ENCODE data around the gene USP33. TPM values are rescaled to one million over a fixed set of nuclear protein-coding genes. Genes with fewer than 3 reads are reported as not detected.
"Not testable (repeated sequence)": the region's sequence is repeated elsewhere in the genome, so short reads cannot be mapped to it uniquely, and the experiment has no call there.

The USP33 gene
- total RNA-seq, 1 donor from 2014 or later = 28.6 TPM

DNA sequence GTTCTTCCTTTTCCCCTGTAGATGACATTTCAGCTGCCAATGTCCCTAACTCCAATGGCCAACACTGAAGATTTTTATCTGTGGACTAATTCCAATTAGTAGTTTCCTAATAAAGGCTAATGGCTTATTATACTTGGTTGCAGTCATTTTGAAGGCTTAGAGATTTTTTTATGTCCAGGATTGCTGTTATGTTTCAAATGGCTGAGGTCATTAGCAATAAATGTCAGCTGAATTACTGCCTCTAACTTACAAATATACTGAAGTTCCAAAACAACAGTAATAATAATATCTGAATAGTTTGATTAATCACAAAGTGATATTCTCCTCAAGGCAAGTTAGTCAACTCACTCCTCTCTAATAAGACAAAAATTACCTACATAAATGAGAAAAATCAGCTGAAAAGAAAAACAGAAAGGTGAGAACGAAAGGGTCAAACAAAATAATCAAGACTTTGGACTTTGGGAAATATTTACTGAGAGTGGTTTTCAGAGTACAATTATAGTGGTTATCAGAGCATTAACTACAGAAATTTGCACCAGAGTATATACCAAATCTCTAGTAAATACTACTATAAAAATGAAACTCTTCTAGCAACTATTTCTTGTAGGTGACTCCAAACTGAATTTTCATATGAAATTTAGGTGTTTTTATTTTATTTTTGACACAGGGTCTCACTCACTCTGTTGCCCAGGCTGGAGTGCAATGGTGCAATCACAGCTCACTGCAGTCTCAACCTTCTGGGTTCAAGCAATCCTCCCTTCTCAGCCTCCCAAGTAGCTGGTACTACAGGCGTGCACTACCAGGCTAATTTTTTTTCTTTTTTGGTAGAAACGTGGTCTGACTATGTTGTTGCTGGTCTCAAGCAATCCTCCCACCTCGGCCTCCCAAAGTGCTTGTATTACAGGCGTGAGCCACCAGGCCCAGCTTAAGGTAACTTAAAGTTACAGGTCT is 80.7 kb downstream of the USP33 start:
- Histone ChIP-seq H3K27ac (no peak overlapping the region), H3K4me1 (peaks cover 0 to 15% of the 10 kb centered on the region in 2 donors), H3K9me3 (no peaks in the 10 kb centered on the region), H3K27me3 (no peaks in the 10 kb centered on the region), H3K36me3 (no peaks in the 10 kb centered on the region), H3K4me3 (no peak overlapping the region)
- DNase-seq (ENCODE audit: low spot score in 2 of 2) = no peak
- intact Hi-C loops (cut with DNase I) = no loop called here
- TF ChIP-seq, protein P1, sequence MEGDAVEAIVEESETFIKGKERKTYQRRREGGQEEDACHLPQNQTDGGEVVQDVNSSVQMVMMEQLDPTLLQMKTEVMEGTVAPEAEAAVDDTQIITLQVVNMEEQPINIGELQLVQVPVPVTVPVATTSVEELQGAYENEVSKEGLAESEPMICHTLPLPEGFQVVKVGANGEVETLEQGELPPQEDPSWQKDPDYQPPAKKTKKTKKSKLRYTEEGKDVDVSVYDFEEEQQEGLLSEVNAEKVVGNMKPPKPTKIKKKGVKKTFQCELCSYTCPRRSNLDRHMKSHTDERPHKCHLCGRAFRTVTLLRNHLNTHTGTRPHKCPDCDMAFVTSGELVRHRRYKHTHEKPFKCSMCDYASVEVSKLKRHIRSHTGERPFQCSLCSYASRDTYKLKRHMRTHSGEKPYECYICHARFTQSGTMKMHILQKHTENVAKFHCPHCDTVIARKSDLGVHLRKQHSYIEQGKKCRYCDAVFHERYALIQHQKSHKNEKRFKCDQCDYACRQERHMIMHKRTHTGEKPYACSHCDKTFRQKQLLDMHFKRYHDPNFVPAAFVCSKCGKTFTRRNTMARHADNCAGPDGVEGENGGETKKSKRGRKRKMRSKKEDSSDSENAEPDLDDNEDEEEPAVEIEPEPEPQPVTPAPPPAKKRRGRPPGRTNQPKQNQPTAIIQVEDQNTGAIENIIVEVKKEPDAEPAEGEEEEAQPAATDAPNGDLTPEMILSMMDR (IDR thresholded peaks at IDR 0.05) = no peak

DNA sequence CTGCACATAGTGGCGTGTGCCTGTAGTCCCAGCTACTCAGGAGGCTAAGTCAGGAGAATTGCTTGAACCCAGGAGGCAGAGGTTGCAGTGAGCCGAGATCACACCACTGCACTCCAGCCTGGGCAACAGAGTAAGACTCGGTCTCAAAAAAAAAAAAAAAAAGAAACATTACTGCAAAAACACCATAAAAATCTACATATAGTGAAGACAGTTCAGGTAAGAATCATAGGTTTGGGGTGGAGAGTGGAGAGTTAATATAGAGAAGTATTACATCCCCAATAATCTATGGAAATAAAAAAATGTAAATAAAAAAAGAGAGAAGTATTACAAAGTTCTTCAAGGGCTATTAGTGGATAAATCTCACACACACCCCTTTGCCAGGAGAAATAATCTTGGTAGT is 84.8 kb downstream of the USP33 start:
- H3K4me1 ChIP-seq; H3K36me3 ChIP-seq; H3K4me3 ChIP-seq; DNase-seq (ENCODE audit: low spot score in 2 of 2); H3K9me3 ChIP-seq; H3K27me3 ChIP-seq; intact Hi-C loops (cut with DNase I); H3K27ac ChIP-seq: not testable (repeated sequence)

DNA sequence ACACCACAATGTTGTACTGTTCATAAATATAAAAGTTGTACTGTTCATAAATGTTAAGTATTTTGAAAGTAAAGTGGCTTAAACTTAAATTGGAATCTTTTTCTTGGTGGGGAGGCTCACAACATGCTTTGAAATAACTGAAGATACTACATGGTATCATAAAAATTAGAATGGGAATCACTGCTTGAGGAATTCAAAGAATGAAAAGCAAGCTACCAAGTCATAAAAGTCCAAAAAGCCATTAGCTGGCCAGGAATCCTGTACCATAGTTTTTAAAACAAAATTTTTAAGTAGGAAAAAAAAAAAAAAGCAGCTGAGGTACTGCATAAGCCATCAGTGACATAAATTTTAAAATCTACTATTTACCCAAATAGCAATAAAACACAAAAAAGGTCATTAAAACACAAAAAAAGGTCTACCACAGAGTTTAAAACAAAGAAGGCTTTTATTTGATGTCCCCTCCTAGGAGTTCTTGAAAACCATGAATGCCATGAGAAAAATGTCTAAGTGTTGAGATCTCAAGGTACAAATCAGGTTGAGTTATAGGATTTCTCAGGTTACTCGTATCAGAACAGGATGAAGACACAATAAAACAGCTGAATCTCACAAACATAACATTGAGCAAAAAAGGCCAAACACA is 85.8 kb downstream of the USP33 start:
- intact Hi-C loops (cut with DNase I) = no loop called here
- H3K4me1 ChIP-seq = peaks cover 0 to 9% of the 10 kb centered on the region in 2 donors
- no peak overlapping the region for H3K27ac ChIP-seq

DNA sequence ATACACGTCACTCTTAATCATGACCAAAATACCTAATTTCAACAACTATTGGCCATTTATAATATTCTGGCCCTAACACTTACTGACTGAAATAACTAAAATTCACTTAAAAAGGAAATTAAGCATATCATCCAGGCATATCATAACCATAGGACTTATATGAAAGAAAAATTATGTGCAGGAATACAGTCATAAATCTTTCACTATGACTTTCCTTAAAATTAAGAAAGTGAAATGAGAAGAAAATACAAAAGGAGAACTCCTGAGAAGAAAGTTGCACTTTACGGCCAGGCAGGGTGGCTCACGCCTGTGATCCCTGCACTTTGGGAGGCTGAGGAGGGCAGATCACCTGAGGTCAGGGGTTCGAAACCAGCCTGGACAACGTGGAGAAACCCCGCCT is 86.6 kb downstream of the USP33 start:
- H3K9me3 ChIP-seq = no peaks in the 10 kb centered on the region
- intact Hi-C loops (cut with DNase I) = no loop called here

More for the DNA sequence above, 85.8 kb downstream of the USP33 start:
- no peaks in the 10 kb centered on the region for H3K27me3 ChIP-seq
- no peaks in the 10 kb centered on the region for H3K36me3 ChIP-seq
- H3K4me3 ChIP-seq = no peak overlapping the region
- no peaks in the 10 kb centered on the region for H3K9me3 ChIP-seq
- TF ChIP-seq, protein P1 (IDR thresholded peaks at IDR 0.05) = no peak
- DNase-seq (ENCODE audit: low spot score in 2 of 2) = no peak

DNA sequence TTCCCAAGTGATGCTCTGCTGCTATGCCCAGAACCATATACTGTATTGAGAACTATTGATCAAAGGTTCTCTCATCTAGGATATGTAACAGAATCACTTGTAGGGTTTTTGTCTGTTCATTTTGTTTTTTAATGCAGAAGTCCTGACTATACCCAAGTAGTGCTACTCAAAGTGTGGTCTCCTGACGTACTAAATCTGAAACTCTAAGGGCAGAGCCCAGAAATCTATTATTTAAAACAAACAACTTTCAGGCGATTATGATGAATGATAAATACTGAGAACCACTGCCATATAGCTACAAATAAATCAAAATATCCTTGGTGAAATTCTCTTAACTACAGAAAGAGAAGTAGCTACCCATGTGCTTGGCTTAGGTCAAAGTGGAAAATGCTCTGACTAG is 87.3 kb downstream of the USP33 start:
- Histone ChIP-seq H3K4me3 (no peak overlapping the region), H3K27ac (no peak overlapping the region), H3K9me3 (no peaks in the 10 kb centered on the region), H3K27me3 (no peaks in the 10 kb centered on the region), H3K36me3 (no peaks in the 10 kb centered on the region), H3K4me1 (peaks cover 0 to 9% of the 10 kb centered on the region in 2 donors)
- intact Hi-C loops (cut with DNase I) = no loop called here
- no peak for DNase-seq (ENCODE audit: low spot score in 2 of 2)
- TF ChIP-seq, protein P1 (IDR thresholded peaks at IDR 0.05) = no peak

More for the DNA sequence above, 86.6 kb downstream of the USP33 start:
- no peak for DNase-seq (ENCODE audit: low spot score in 2 of 2)
- no peak overlapping the region for H3K27ac ChIP-seq
- TF ChIP-seq, protein P1 (IDR thresholded peaks at IDR 0.05) = no peak
- no peaks in the 10 kb centered on the region for H3K36me3 ChIP-seq
- H3K27me3 ChIP-seq = no peaks in the 10 kb centered on the region
- H3K4me1 ChIP-seq = peaks cover 0 to 9% of the 10 kb centered on the region in 2 donors
- H3K4me3 ChIP-seq = no peak overlapping the region

DNA sequence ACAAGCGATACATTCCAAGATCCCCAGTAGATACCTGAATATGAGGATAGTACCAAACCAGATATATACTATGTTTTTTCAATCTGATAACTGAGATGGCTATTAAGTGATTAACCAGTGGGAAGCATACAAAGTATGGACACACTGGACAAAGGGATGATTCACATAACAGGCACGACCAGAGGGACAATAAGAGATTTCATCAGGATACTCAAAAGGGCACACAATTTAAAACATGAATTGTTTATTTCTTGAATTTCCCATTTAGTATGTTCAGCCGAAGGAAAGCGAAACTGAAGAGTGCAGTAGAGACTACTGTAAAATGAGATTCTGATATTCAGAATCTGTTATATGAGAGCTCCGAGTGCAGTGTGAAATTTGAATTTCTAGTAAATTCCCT is 87.8 kb downstream of the USP33 start:
- DNase-seq (ENCODE audit: low spot score in 2 of 2) = no peak
- no peaks in the 10 kb centered on the region for H3K36me3 ChIP-seq
- TF ChIP-seq, protein P1 (IDR thresholded peaks at IDR 0.05) = no peak
- no peak overlapping the region for H3K4me3 ChIP-seq
- no peaks in the 10 kb centered on the region for H3K27me3 ChIP-seq
- H3K4me1 ChIP-seq = peaks cover 0 to 9% of the 10 kb centered on the region in 2 donors
- H3K9me3 ChIP-seq = no peaks in the 10 kb centered on the region
- intact Hi-C loops (cut with DNase I) = no loop called here
- H3K27ac ChIP-seq = no peak overlapping the region
